NCI-H748 (cell line): ENCODE data around the gene TMEM11.
A peak's percentile ranks its signal among the peaks of the same experiment; 100 is the strongest.

ENCODE experiments used
- DNase-seq: peaks from one replicate; lab custom pipeline; 2025; ENCODE audit not compliant: unreplicated experiment; lab: John Stamatoyannopoulos, UW

TMEM11 gene

GRCh38 chr17:21214015-21214776 lies at the start of gene TMEM11:
TSS of gene TMEM11 (minus strand) at chr17:21214161. CDS start at chr17:21214152, 9 bp downstream.
- peak; percentile 98 for DNase-seq

- no peak for DNase-seq
These were observed 49.4 kb upstream of the TMEM11 start for GRCh38 chr17:21263376-21263775.

GRCh38 chr17:21262259-21262993 lies 48.5 kb upstream of the TMEM11 start:
- no peak for DNase-seq

- DNase-seq: no peak
These were observed 44.6 kb upstream of the TMEM11 start for GRCh38 chr17:21258593-21258992.

- no peak for DNase-seq
These were observed 39.9 kb upstream of the TMEM11 start for GRCh38 chr17:21253646-21254441.

GRCh38 chr17:21252796-21253645 lies 39.1 kb upstream of the TMEM11 start, which contains the start of gene NATD1:
TSS of gene NATD1 (minus strand) at chr17:21253410. CDS start at chr17:21253264, 146 bp downstream.
- peak; percentile 92 for DNase-seq

GRCh38 chr17:21252289-21252795 lies 38.4 kb upstream of the TMEM11 start:
- no peak for DNase-seq

- DNase-seq: no peak
These were observed 37.5 kb upstream of the TMEM11 start for GRCh38 chr17:21251337-21252010.

GRCh38 chr17:21250854-21251253 lies 36.9 kb upstream of the TMEM11 start:
- no peak for DNase-seq

GRCh38 chr17:21249920-21250703 lies 36.2 kb upstream of the TMEM11 start:
- DNase-seq: no peak

GRCh38 chr17:21249086-21249795 lies 35.3 kb upstream of the TMEM11 start:
- no peak for DNase-seq

GRCh38 chr17:21248500-21248899 lies 34.5 kb upstream of the TMEM11 start:
- no peak for DNase-seq

- DNase-seq: no peak
These were observed 33.7 kb upstream of the TMEM11 start for GRCh38 chr17:21247552-21248258.

GRCh38 chr17:21246698-21247097 lies 32.7 kb upstream of the TMEM11 start:
- no peak for DNase-seq

- no peak for DNase-seq
These were observed 31.7 kb upstream of the TMEM11 start for GRCh38 chr17:21245639-21246084.

GRCh38 chr17:21243516-21244303 lies 29.7 kb upstream of the TMEM11 start:
- DNase-seq: no peak
